Neural crest cell (in vitro differentiated cells): ENCODE data around the gene TERB1. TPM values are rescaled to one million over a fixed set of nuclear protein-coding genes. Genes with fewer than 3 reads are reported as not detected.

ENCODE experiments used
- DNase-seq: peaks from one replicate; pipeline ENCODE4 v3.0.0; 2021; ENCODE audit warnings: low read depth, mixed read lengths, low spot score
- H3K27ac Mint-ChIP-seq: one replicate; pipeline ENCODE4 v1.8.0; 2021; ENCODE audit warnings: mild to moderate bottlenecking, mixed read lengths; ENCODE audit not compliant: unreplicated experiment
- H3K27me3 Mint-ChIP-seq: 2 replicates; pipeline ENCODE4 v1.8.0; 2021; ENCODE audit warnings: low read depth, mild to moderate bottlenecking, mixed read lengths
- H3K36me3 Mint-ChIP-seq: 2 replicates; pipeline ENCODE4 v1.8.0; 2021; ENCODE audit warnings: low read depth, mild to moderate bottlenecking, mixed read lengths
- H3K4me1 Mint-ChIP-seq: 2 replicates; pipeline ENCODE4 v1.8.0; 2021; ENCODE audit warnings: mixed read lengths
- H3K4me3 Mint-ChIP-seq: one replicate; pipeline ENCODE4 v1.8.0; 2021; ENCODE audit warnings: mild to moderate bottlenecking, mixed read lengths
- H3K9me3 Mint-ChIP-seq: 2 replicates; pipeline ENCODE4 v1.8.0; 2021; ENCODE audit warnings: mixed read lengths
- total RNA-seq: library from RNA; stranded (reverse); gene quantifications from 2 replicates; pipeline ENCODE4 v1.2.1, GENCODE V29; 2021
- TF ChIP-seq, protein P1 (sequence below): fragments of 200-600 bp; sonication (generic); conservative IDR thresholded peaks from 2 replicates; pipeline ENCODE4 v1.5.0; 2021; ENCODE audit warnings: antibody characterized with exemption, mild to moderate bottlenecking

TERB1 gene
- total RNA-seq, 1 donor from 2014 or later = 0.26 TPM

GRCh38 chr16:66776457-66776856, 24.9 kb downstream of the TERB1 start:
- H3K27me3 Mint-ChIP-seq = no peaks in the 10 kb centered on the region
- H3K36me3 Mint-ChIP-seq = no peaks in the 10 kb centered on the region
- no peaks in the 10 kb centered on the region for H3K4me1 Mint-ChIP-seq
- DNase-seq = no peak
- no peak overlapping the region for H3K27ac Mint-ChIP-seq
- no peak overlapping the region for H3K4me3 Mint-ChIP-seq
- TF ChIP-seq, protein P1, sequence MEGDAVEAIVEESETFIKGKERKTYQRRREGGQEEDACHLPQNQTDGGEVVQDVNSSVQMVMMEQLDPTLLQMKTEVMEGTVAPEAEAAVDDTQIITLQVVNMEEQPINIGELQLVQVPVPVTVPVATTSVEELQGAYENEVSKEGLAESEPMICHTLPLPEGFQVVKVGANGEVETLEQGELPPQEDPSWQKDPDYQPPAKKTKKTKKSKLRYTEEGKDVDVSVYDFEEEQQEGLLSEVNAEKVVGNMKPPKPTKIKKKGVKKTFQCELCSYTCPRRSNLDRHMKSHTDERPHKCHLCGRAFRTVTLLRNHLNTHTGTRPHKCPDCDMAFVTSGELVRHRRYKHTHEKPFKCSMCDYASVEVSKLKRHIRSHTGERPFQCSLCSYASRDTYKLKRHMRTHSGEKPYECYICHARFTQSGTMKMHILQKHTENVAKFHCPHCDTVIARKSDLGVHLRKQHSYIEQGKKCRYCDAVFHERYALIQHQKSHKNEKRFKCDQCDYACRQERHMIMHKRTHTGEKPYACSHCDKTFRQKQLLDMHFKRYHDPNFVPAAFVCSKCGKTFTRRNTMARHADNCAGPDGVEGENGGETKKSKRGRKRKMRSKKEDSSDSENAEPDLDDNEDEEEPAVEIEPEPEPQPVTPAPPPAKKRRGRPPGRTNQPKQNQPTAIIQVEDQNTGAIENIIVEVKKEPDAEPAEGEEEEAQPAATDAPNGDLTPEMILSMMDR = no peak
- no peaks in the 10 kb centered on the region for H3K9me3 Mint-ChIP-seq

DNA sequence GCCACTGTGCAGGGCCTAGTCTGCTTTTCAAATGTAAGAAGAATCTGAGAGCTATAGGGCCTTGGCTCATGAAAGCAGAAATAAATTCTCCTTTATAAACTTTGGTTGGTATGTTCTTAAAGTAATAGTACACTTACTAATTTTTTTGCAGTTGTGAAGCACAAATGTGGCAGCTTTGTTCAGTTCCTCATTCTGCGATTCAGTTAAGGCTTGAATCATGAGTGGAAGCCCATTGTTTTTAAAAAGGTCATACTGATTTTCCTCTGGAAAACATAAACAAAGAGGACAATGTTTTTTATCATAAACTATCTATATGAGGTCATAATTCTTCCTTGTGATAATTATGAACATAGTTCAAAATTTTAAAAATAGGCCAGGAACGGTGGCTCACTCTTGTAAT, 26.4 kb downstream of the TERB1 start:
- Mint-ChIP-seq H3K4me3 (no peak overlapping the region), H3K27ac (no peak overlapping the region), H3K9me3 (no peaks in the 10 kb centered on the region), H3K36me3 (no peaks in the 10 kb centered on the region), H3K4me1 (no peaks in the 10 kb centered on the region), H3K27me3 (no peaks in the 10 kb centered on the region)
- TF ChIP-seq, protein P1 = no peak
- DNase-seq = no peak

- TF ChIP-seq, protein P1 = no peak
- no peak for DNase-seq
- H3K27ac Mint-ChIP-seq = no peak overlapping the region
- H3K36me3 Mint-ChIP-seq = no peaks in the 10 kb centered on the region
- H3K9me3 Mint-ChIP-seq = no peaks in the 10 kb centered on the region
- H3K4me3 Mint-ChIP-seq = no peak overlapping the region
- H3K27me3 Mint-ChIP-seq = peaks cover 12% of the 10 kb centered on the region
- H3K4me1 Mint-ChIP-seq = no peaks in the 10 kb centered on the region
These were observed 43.3 kb downstream of the TERB1 start for GRCh38 chr16:66758086-66758485.

DNA sequence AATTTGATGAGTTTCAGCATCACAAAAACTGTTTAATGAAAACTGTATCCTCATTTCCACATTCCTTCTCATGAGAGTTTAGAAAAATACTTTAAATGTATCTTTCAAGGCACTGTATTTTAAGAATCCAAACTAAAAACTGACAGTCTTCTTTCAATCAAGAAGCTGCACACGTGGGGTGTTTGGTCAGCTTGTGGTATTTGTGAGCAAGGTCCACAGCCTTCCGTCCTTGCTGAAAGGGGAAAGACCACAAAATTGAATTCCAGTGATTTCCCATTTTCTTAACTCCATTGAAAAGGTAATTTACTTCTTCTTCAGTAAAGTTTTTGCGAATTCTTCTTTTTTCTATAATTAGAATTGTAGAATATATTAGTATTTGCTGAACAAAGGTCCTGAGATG, 46.6 kb downstream of the TERB1 start:
- DNase-seq = no peak
- Mint-ChIP-seq H3K36me3 (peaks cover 3% of the 10 kb centered on the region), H3K4me1 (peaks cover 19% of the 10 kb centered on the region), H3K27ac (no peak overlapping the region), H3K27me3 (peaks cover 17% of the 10 kb centered on the region), H3K4me3 (no peak overlapping the region), H3K9me3 (no peaks in the 10 kb centered on the region)
- TF ChIP-seq, protein P1 = no peak

DNA sequence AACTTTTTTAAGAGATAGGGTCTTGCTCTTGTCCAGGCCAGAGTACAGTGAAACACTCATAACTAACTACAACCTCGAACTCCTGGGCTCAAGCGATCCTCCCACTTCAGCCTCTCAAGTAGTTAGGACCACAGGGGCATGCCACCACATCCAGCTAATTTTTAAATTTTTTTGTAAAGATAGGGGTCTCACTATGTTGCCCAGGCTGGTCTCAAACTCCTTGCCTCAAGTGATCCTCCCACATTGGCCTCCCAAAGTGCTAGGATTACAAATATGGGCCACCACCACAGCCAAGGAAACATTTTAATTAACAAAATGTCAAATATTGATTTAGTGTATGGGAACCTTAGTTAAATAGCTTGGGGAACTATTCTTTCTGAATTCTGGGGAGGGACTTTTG, 47.2 kb downstream of the TERB1 start:
- Mint-ChIP-seq H3K27ac (no peak overlapping the region), H3K4me3 (no peak overlapping the region), H3K36me3 (peaks cover 3% of the 10 kb centered on the region), H3K4me1 (peaks cover 25% of the 10 kb centered on the region), H3K27me3 (peaks cover 17% of the 10 kb centered on the region), H3K9me3 (no peaks in the 10 kb centered on the region)
- DNase-seq = no peak
- TF ChIP-seq, protein P1 = no peak

DNA sequence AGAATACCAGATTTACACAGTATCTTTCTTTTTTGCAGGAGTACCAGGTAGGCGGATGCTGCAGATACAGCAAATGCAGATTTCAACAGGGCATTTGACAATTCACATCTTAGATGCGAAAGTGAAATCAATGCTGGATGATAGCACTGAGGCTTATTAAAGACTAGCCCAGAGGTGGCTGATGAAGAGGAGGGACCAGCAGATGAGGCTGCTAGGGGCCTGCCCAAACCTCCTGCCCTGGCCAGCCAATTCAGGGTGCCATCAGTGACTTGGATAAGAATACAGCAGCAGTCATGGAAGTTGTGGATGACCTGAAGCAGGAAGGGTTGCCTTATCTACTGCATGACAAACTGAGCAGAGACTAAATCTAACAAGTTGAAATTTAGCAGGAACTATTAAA, 48.4 kb downstream of the TERB1 start:
- Mint-ChIP-seq H3K36me3 (peaks cover 6% of the 10 kb centered on the region), H3K27me3 (peaks cover 17% of the 10 kb centered on the region), H3K27ac (no peak overlapping the region), H3K9me3 (no peaks in the 10 kb centered on the region), H3K4me1 (peaks cover 32% of the 10 kb centered on the region), H3K4me3 (peak overlapping the region; percentile 78)
- DNase-seq = no peak
- TF ChIP-seq, protein P1 = no peak
